ENCODE measurements around the gene SERPINE2. TPM values are rescaled to one million over a fixed set of nuclear protein-coding genes. Genes with fewer than 3 reads are reported as not detected.

Gene SERPINE2
- total RNA-seq, 1 experiment from 2014 or later = 3.8 TPM

DNA sequence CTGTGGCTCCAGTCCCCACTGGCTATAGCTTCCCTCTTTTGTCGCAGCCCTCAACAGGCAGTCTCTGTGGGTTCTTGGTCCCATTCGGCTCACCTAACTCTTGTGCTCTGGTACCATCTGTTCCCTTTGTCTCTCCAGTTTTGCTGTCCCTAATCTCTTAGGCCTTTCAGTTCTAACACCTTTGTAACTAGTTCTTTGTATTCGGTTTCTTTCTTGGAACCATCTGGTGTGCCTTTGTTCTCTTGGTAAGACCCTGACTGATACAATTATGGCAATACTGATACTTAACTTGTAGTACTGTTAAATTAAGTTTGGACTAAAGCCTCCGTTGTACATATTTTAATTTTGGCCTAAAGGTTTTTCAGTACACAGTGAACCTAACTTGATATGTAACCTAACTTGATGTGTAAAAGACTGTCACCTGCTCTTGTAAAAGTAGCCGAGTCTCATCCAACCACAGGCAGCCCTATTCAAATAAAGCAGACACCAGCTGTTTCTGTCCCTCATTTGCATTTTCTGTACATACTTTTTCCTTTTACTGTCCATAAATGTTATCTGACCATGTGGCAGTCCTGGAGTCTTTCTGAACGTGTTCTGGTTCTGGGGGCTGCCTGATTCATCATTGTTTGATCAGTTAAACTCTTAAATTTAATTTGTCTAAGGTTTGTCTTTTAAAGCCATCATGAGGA lies 86.7 kb downstream of the SERPINE2 start:
- H3K36me3 Mint-ChIP-seq (ENCODE audit: insufficient read depth, unreplicated experiment) = peaks cover 5% of the 10 kb centered on the region
- no peaks in the 10 kb centered on the region for H3K27me3 Mint-ChIP-seq (ENCODE audit: insufficient read depth, unreplicated experiment)
- H3K4me3 ChIP-seq (ENCODE audit: low read depth, low read length) = no peak overlapping the region
- H3K4me1 ChIP-seq = peaks cover 12% of the 10 kb centered on the region
- H3K9me3 Mint-ChIP-seq (ENCODE audit: unreplicated experiment) = no peaks in the 10 kb centered on the region
- TF ChIP-seq, protein P1, sequence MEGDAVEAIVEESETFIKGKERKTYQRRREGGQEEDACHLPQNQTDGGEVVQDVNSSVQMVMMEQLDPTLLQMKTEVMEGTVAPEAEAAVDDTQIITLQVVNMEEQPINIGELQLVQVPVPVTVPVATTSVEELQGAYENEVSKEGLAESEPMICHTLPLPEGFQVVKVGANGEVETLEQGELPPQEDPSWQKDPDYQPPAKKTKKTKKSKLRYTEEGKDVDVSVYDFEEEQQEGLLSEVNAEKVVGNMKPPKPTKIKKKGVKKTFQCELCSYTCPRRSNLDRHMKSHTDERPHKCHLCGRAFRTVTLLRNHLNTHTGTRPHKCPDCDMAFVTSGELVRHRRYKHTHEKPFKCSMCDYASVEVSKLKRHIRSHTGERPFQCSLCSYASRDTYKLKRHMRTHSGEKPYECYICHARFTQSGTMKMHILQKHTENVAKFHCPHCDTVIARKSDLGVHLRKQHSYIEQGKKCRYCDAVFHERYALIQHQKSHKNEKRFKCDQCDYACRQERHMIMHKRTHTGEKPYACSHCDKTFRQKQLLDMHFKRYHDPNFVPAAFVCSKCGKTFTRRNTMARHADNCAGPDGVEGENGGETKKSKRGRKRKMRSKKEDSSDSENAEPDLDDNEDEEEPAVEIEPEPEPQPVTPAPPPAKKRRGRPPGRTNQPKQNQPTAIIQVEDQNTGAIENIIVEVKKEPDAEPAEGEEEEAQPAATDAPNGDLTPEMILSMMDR (IDR thresholded peaks at IDR 0.05; ENCODE audit: insufficient read depth in 1 of 2, low read depth in 1 of 2, low read length in 1 of 2, severe bottlenecking in 1 of 2, unreplicated experiment in 1 of 2) = no peak
- DNase-seq = no peak
- no peak overlapping the region for H3K4me3 Mint-ChIP-seq (ENCODE audit: unreplicated experiment)
- peaks cover 36% of the 10 kb centered on the region for H3K4me1 Mint-ChIP-seq (ENCODE audit: low read depth, unreplicated experiment)
- ChIA-PET CTCF (no interaction called here), POLR2A (no interaction called here)
- H3K36me3 ChIP-seq (ENCODE audit: control insufficient read depth, insufficient read depth, low read length) = no peaks in the 10 kb centered on the region
- H3K27me3 ChIP-seq (replicated peaks; ENCODE audit: control insufficient read depth, insufficient read depth, low read length) = no peaks in the 10 kb centered on the region
- H3K27ac Mint-ChIP-seq (ENCODE audit: unreplicated experiment) = no peak overlapping the region
- BruUV-seq (replicated peaks) = no TSS peak
- no peaks in the 10 kb centered on the region for H3K9me3 ChIP-seq
- intact Hi-C loops (cut with micrococcal nuclease; ENCODE audit: unreplicated experiment) = no loop called here

DNA sequence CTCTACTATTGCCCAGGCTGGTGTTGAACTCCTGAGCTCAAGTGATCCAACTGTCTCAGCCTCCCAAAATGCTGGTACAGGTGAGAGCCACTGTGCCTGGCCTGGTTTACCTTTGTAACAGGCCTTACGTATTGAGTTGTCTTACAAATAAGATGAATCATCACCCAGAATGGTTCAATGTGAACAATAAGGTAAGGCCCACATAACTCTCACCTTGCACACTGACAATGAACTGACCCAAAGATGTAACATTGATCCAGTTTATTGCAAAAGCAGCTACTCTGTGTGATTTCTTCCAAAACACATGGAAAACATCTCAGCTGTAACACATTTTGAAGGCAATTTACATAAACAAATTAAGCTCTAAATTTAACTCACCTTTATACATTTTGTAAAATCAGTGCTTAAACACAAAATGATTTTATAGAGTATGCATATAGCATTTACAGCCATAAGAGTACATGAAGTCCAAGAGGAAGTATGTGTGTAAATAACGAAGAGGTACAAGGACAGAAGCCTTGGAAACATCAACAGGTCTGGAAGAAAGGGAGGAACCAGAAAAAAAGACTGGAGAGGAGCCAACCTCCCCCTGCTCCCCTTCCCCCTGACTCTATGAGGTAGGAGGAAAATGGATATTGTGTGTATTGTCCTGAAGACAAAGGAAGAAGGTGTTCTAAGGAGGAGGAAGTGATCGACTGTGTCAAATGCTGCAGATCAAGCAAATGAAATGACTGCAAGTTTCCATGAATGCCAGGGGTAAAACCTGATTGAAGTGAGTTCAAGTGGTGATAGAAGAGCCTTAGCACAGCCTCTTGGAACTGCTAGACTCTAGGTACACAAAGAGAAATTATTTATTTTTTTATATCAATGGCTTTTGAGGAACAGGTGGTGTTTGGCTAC lies 88.4 kb downstream of the SERPINE2 start:
- H3K4me1 Mint-ChIP-seq (ENCODE audit: low read depth, unreplicated experiment) = peaks cover 28% of the 10 kb centered on the region
- Histone ChIP-seq H3K36me3 (ENCODE audit: control insufficient read depth, insufficient read depth, low read length) (no peaks in the 10 kb centered on the region), H3K4me1 (peaks cover 5% of the 10 kb centered on the region; the same call in 1 of the 2 replicates), H3K4me3 (ENCODE audit: low read depth, low read length) (no peak overlapping the region), H3K9me3 (no peaks in the 10 kb centered on the region), H3K27me3 (replicated peaks; ENCODE audit: control insufficient read depth, insufficient read depth, low read length) (no peaks in the 10 kb centered on the region)
- H3K27me3 Mint-ChIP-seq (ENCODE audit: insufficient read depth, unreplicated experiment) = no peaks in the 10 kb centered on the region
- no peaks in the 10 kb centered on the region for H3K36me3 Mint-ChIP-seq (ENCODE audit: insufficient read depth, unreplicated experiment)
- CTCF ChIA-PET = no interaction called here
- intact Hi-C loops (cut with micrococcal nuclease; ENCODE audit: unreplicated experiment) = no loop called here
- TF ChIP-seq, protein P1 (IDR thresholded peaks at IDR 0.05; ENCODE audit: insufficient read depth in 1 of 2, low read depth in 1 of 2, low read length in 1 of 2, severe bottlenecking in 1 of 2, unreplicated experiment in 1 of 2) = no peak
- BruUV-seq (replicated peaks) = no TSS peak
- POLR2A ChIA-PET = no interaction called here
- H3K4me3 Mint-ChIP-seq (ENCODE audit: unreplicated experiment) = no peak overlapping the region
- no peak for DNase-seq
- no peak overlapping the region for H3K27ac Mint-ChIP-seq (ENCODE audit: unreplicated experiment)
- no peaks in the 10 kb centered on the region for H3K9me3 Mint-ChIP-seq (ENCODE audit: unreplicated experiment)

DNA sequence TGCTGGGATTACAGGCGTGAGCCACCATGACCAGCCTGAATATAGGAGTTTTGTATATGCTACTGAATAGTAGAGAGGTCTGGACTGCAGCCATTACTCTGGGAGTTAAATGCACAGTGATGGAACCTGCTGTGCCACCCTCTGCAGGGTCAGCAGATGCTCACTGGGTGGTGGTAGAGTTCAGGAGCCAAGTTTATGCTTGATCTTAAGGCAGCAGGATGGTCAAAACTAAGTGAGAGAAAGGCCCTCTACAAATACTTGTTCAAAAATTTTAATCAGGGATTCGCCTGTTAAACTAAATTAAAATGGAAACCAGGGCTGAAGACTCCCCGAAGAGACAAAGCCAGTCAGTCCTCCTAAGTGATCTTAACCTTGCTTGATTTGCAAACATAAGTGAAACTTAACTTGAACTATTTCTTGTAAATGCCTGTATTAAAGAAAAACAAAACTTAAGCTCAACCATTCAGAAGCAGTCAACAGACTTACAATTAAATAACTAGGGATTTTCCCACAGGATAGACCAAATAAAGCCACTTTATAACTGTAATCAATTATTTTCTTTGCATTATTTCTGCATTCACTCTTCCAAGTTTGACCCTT lies 89.7 kb downstream of the SERPINE2 start:
- Mint-ChIP-seq H3K27ac (ENCODE audit: unreplicated experiment) (no peak overlapping the region), H3K9me3 (ENCODE audit: unreplicated experiment) (no peaks in the 10 kb centered on the region), H3K36me3 (ENCODE audit: insufficient read depth, unreplicated experiment) (peaks cover 10% of the 10 kb centered on the region), H3K4me1 (ENCODE audit: low read depth, unreplicated experiment) (peaks cover 35% of the 10 kb centered on the region), H3K27me3 (ENCODE audit: insufficient read depth, unreplicated experiment) (no peaks in the 10 kb centered on the region), H3K4me3 (ENCODE audit: unreplicated experiment) (no peak overlapping the region)
- ChIA-PET CTCF (no interaction called here), POLR2A (no interaction called here)
- BruUV-seq (replicated peaks) = no TSS peak
- intact Hi-C loops (cut with micrococcal nuclease; ENCODE audit: unreplicated experiment) = no loop called here
- TF ChIP-seq, protein P1 (IDR thresholded peaks at IDR 0.05; ENCODE audit: insufficient read depth in 1 of 2, low read depth in 1 of 2, low read length in 1 of 2, severe bottlenecking in 1 of 2, unreplicated experiment in 1 of 2) = no peak
- H3K4me1 ChIP-seq = peaks cover 5% of the 10 kb centered on the region; the same call in 1 of the 2 replicates
- no peak overlapping the region for H3K4me3 ChIP-seq (ENCODE audit: low read depth, low read length)
- H3K36me3 ChIP-seq (ENCODE audit: control insufficient read depth, insufficient read depth, low read length) = no peaks in the 10 kb centered on the region
- H3K9me3 ChIP-seq = no peaks in the 10 kb centered on the region
- H3K27me3 ChIP-seq (replicated peaks; ENCODE audit: control insufficient read depth, insufficient read depth, low read length) = no peaks in the 10 kb centered on the region
- DNase-seq = no peak
